Adrenal gland (tissue), 12 donors: ENCODE measurements around the gene ABCF3. TPM values are rescaled to one million over a fixed set of nuclear protein-coding genes. Genes with fewer than 3 reads are reported as not detected.
A peak's percentile ranks its signal among the peaks of the same experiment; 100 is the strongest.

Experiments used
- DNase-seq, 7 donors: peaks; one replicate each; pipeline ENCODE4 v3.0.0-alpha.2; 2019 to 2020
- H3K27ac ChIP-seq, 5 donors: fragments of 200-600 bp; sonication (generic) in 4 of 5; 1 replicate in 3 of 5; 2 replicates in 2 of 5; pipeline versions ENCODE4 v1.5.1 to v1.8.0; 2016 to 2020; ENCODE audit warnings: mild to moderate bottlenecking in 1 of 5
- H3K27me3 ChIP-seq: fragments of 200-600 bp; 2 replicates; pipeline ENCODE4 v1.8.0; 2021
- H3K36me3 ChIP-seq, 2 donors: fragments of 200-600 bp; replicated peaks in 1 of 2; 1 replicate in 1 of 2; 2 replicates in 1 of 2; pipeline versions ENCODE4 v1.5.1 to v1.8.0; 2018 to 2022
- H3K4me1 ChIP-seq, 2 donors: fragments of 200-600 bp; replicated peaks in 1 of 2; 1 replicate in 1 of 2; 2 replicates in 1 of 2; pipeline versions ENCODE4 v1.5.1 to v1.8.0; 2018 to 2021
- H3K4me3 ChIP-seq, 4 donors: fragments of 200-600 bp; sonication (generic) in 3 of 4; one replicate each; pipeline ENCODE4 v1.5.1; 2016 to 2018
- H3K9me3 ChIP-seq, 3 donors: fragments of 200-600 bp; sonication (generic) in 1 of 3; replicated peaks in 1 of 3; 1 replicate in 2 of 3; 2 replicates in 1 of 3; pipeline versions ENCODE4 v1.5.1 to v1.8.0; 2016 to 2021
- CTCF ChIP-seq, 6 experiments: fragments of 450-650 bp in 4 of 6; fragments of 200-600 bp in 2 of 6; sonication (generic) in 1 of 6; IDR thresholded peaks; 1 replicate in 5 of 6; 2 replicates in 1 of 6; pipeline versions ENCODE4 v1.5.1 to v1.8.0; 2016 to 2021; ENCODE audit warnings: antibody characterized with exemption in 6 of 6, mild to moderate bottlenecking in 2 of 6, moderate library complexity in 1 of 6
- POLR2A ChIP-seq, 2 donors: fragments of 450-650 bp; IDR thresholded peaks; one replicate each; pipeline ENCODE4 v1.6.1; 2017; ENCODE audit warnings: antibody characterized with exemption in 2 of 2, mild to moderate bottlenecking in 2 of 2, moderate library complexity in 1 of 2
- WGBS, 4 donors: extraction: QIAGEN DNeasy Blood & Tissue Kit in 2 of 4; methylation state at CpG; one replicate each; pipeline versions ENCODE4 v1.1.5 to v1.1.7; 2013 to 2017; 5-methylcytosine and 5-hydroxymethylcytosine counted together
- intact Hi-C, 2 donors: fragments of 100-400 bp; cut with DNase I; formaldehyde crosslinking; loops; one replicate each; pipeline versions ENCODE4 v1.14.1 to v1.15.0; 2022 to 2023
- polyA plus RNA-seq, 3 donors: library from polyadenylated mRNA; stranded (reverse); fragments of 200-250 nt in 2 of 3; fragments of 350-450 nt in 1 of 3; fragmentation: Illumina TruSeq in 1 of 3; extraction: RNeasy Lipid Tissue Mini Kit (QIAGEN cat#74804) in 1 of 3; gene quantifications; one replicate each; pipeline ENCODE4 v1.2.3, GENCODE V29; 2013 to 2014
- total RNA-seq, 9 donors: library from RNA; depleted of rRNA in 4 of 9; stranded (reverse); fragments of >200 nt in 4 of 9; fragments of 120-200 nt in 1 of 9; fragmentation: NEBNext Ultra II Directional in 1 of 9; extraction: Animal tissue kit (Norgen Biotek cat#: 25700) in 1 of 9; gene quantifications; one replicate each; pipeline versions ENCODE4 v1.1.0 to v1.2.4, GENCODE V29; 2013 to 2023
- donor health status: healthy with polysubstance abuse.
- donor health status: Bipolar disorder and iron deficiency.
- donor health status: DM: yes; HTN: yes; CAD: no.
- donor health status: DM: no; HTN: no; CAD: no.
- donor health status: DM: no; HTN: no; CAD: no.
- donor health status: DM: yes; HTN: yes; CAD: no.

The ABCF3 gene
- total and polyA plus RNA-seq, 12 donors, result 93.6 to 353 (median 201) TPM

GRCh38 chr3:184183679-184184078 lies 2.3 kb upstream of the ABCF3 start:
- 77 to 82% (median 80%) methylated on average over 5 of the region's 5 CpGs for WGBS, 4 donors
- Histone ChIP-seq H3K27ac (peak overlapping the region in 1 of 5 donors; percentile 18), H3K9me3 (no peaks in the 10 kb centered on the region), H3K27me3 (no peaks in the 10 kb centered on the region), H3K36me3 (peaks cover 0 to 75% of the 10 kb centered on the region in 2 donors), H3K4me1 (peaks cover 24 to 47% of the 10 kb centered on the region in 2 donors), H3K4me3 (no peak overlapping the region)
- DNase-seq, result peak in 1 of 7 donors; percentile 38
- intact Hi-C loops, result no loop called here
- TF ChIP-seq POLR2A (IDR thresholded peaks at IDR 0.05), result no peak
- TF ChIP-seq CTCF (IDR thresholded peaks at IDR 0.05), result no peak

DNA sequence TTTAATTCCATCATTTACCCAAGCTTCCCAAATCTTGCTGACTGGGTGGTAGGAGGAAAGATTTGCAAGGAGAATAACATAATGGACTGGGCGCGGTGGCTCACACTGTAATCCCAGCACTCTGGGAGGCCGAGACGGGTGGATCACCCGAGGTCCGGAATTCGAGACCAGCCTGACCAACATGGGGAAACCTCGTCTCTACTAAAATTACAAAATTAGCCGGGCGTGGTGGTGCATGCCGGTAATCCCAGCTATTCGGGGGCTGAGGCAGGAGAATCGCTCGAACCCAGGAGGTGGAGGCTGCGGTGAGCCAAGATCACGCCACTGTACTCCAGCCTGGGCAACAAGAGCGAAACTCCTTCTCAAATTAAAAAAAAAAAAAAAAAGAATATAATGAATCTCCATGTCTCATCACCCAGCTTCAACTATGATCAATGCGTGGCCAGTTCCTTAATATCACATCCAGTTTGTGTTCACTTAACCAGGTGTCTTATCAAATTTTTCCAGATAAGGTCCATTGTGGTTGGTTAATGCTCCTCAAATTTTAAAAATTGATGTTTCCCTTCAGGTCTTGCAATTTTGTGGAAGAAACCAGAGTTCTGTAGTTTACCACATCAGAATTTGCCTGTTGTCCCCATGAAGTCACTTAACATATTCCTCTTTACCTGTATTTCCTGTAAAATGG lies 1.3 kb upstream of the ABCF3 start:
- TF ChIP-seq POLR2A (IDR thresholded peaks at IDR 0.05), result no peak
- no peak for TF ChIP-seq CTCF (IDR thresholded peaks at IDR 0.05)
- H3K4me3 ChIP-seq, result no peak overlapping the region
- H3K9me3 ChIP-seq, result no peaks in the 10 kb centered on the region
- no peaks in the 10 kb centered on the region for H3K27me3 ChIP-seq
- DNase-seq, result no peak
- intact Hi-C loops, result no loop called here
- H3K36me3 ChIP-seq, result peaks cover 0 to 75% of the 10 kb centered on the region in 2 donors
- H3K27ac ChIP-seq, result peak overlapping the region in 4 of 5 donors; percentile 76 to 92 (median 90)
- 86 to 95% (median 93%) methylated on average over 17 to 18 of the region's 18 CpGs for WGBS, 4 donors
- peaks cover 24 to 46% of the 10 kb centered on the region in 2 donors for H3K4me1 ChIP-seq

DNA sequence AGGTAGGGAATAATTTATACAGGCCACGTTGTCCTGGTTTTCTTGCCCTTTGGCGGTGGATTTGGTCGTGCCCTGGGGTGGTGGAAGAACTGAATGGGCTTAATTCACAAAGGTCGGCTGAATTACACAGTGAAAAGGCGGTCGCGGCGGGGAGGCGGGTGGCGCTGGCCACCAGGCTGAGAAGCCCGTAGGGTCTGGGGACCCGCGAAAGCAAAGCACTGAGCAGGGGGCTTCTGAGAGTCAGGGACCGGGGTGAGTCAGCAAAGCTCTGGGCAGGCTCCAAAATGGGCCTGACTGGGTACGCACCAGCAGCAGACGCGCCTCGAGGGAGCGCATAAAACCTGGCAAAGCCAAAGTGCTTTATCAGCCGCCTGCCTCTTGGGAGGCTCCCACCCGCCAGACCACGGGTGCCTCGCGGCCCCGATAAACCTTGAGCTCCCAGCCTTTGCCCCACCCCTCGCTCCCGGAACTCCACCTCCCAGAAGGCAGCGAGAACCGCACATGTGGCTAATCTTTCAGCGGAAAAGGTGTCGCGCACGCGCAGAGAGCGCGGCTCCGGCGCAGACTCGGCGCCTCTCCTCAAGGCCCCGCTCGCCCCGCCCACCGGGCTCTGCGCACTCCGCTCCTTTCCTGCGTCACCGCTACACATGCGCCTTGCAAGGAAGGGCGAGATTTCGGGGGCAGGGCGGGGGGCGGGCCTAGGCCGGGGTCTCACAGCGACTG lies 377 bp upstream of the ABCF3 start:
- H3K4me1 ChIP-seq, result peaks cover 24 to 50% of the 10 kb centered on the region in 2 donors
- peak overlapping the region in 2 of 4 donors; percentile 61 for H3K4me3 ChIP-seq
- no peak for TF ChIP-seq CTCF (IDR thresholded peaks at IDR 0.05)
- TF ChIP-seq POLR2A (IDR thresholded peaks at IDR 0.05), result no peak
- H3K27me3 ChIP-seq, result no peaks in the 10 kb centered on the region
- intact Hi-C loops, result no loop called here
- H3K27ac ChIP-seq, result peak overlapping the region; percentile 35 to 92 (median 87)
- H3K9me3 ChIP-seq, result no peaks in the 10 kb centered on the region
- DNase-seq, result peak; percentile 99 to 100 (median 99)
- 2 to 9% (median 2%) methylated on average over 17 to 55 of the region's 55 CpGs for WGBS, 4 donors
- H3K36me3 ChIP-seq, result peaks cover 0 to 75% of the 10 kb centered on the region in 2 donors

DNA sequence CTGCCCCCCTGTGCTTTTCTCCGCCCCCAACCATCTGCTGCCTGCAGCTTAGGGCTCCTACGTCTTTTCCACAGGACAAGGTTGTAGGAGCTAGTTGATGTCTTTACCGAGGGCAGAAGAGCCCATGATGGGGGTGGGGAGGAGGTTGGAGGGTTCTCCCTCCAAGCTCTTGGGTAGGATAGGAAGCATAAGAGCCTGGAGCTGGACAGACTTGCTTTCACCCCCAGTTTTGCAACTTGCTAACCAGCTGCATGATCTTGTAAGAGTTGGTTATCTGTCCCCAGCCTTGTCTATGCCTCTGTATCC lies 856 bp downstream of the ABCF3 start:
- TF ChIP-seq POLR2A (IDR thresholded peaks at IDR 0.05) (no peak), CTCF (IDR thresholded peaks at IDR 0.05) (no peak)
- Histone ChIP-seq H3K27me3 (no peaks in the 10 kb centered on the region), H3K9me3 (no peaks in the 10 kb centered on the region), H3K27ac (peak overlapping the region; percentile 35 to 92 (median 87)), H3K4me3 (peak overlapping the region in 3 of 4 donors; percentile 56 to 61 (median 61)), H3K36me3 (peaks cover 0 to 75% of the 10 kb centered on the region in 2 donors), H3K4me1 (peaks cover 24 to 52% of the 10 kb centered on the region in 2 donors)
- DNase-seq, result no peak
- intact Hi-C loops, result no loop called here
- WGBS, 4 donors, result 0 to 12% (median 8%) methylated on average over 1 to 3 of the region's 3 CpGs
